Pancreas (tissue), 10 donors: ENCODE results near the gene ZSWIM5. TPM values are rescaled to one million over a fixed set of nuclear protein-coding genes. Genes with fewer than 3 reads are reported as not detected.

Experiments
- ATAC-seq, 4 donors: fragments of 200-7000 bp; cut with Tn5 transposase; one replicate each; pipeline versions ENCODE4 v1.8.0 to v1.9.1; 2020; ENCODE audit warnings: mild to moderate bottlenecking in 4 of 4, moderate library complexity in 4 of 4
- DNase-seq, 6 donors: peaks; one replicate each; pipeline ENCODE4 v3.0.0-alpha.2; 2020
- FAIRE-seq: peaks from 2 replicates; lab custom pipeline; 2012; peaks lifted over from hg19 to GRCh38; lab: Jason Lieb, UNC
- H3K27ac ChIP-seq, 4 donors: fragments of 200-600 bp; sonication (generic); 1 replicate in 3 of 4; 2 replicates in 1 of 4; pipeline versions ENCODE4 v1.5.0 to v1.8.0; 2020
- H3K27me3 ChIP-seq, 4 donors: fragments of 200-600 bp; one replicate each; pipeline ENCODE4 v1.8.0; 2021
- H3K36me3 ChIP-seq, 3 donors: fragments of 200-600 bp; sonication (generic) in 1 of 3; one replicate each; pipeline versions ENCODE4 v1.5.0 to v1.8.0; 2020 to 2021
- H3K4me1 ChIP-seq, 3 donors: fragments of 200-600 bp; one replicate each; pipeline ENCODE4 v1.8.0; 2021
- H3K4me3 ChIP-seq, 4 donors: fragments of 200-600 bp; sonication (generic) in 2 of 4; one replicate each; pipeline versions ENCODE4 v1.5.0 to v1.8.0; 2020 to 2021
- H3K9me3 ChIP-seq, 4 donors: fragments of 200-600 bp; one replicate each; pipeline ENCODE4 v1.8.0; 2021
- CTCF ChIP-seq, 4 donors: fragments of 200-600 bp; sonication (generic) in 3 of 4; IDR thresholded peaks; one replicate each; pipeline versions ENCODE4 v1.5.0 to v1.8.0; 2021; ENCODE audit warnings: antibody characterized with exemption in 4 of 4
- WGBS, 2 donors: extraction: QIAGEN DNeasy Blood & Tissue Kit; methylation state at CpG; one replicate each; pipeline ENCODE4 v1.1.7; 2013; 5-methylcytosine and 5-hydroxymethylcytosine counted together
- intact Hi-C, 3 donors: fragments of 100-400 bp; cut with DNase I; formaldehyde crosslinking; loops; one replicate each; pipeline versions ENCODE4 v1.11.1 to v1.14.2; 2022
- polyA plus RNA-seq, 2 donors: library from polyadenylated mRNA; stranded (reverse); fragments of 200-250 nt; gene quantifications; one replicate each; pipeline ENCODE4 v1.2.3, GENCODE V29; 2013
- total RNA-seq, 6 donors: library from RNA; stranded (reverse); fragmentation: NEBNext Ultra II Directional in 4 of 6; extraction: Animal tissue kit (Norgen Biotek cat#: 25700) in 4 of 6; gene quantifications; one replicate each; pipeline versions ENCODE4 v1.2.1 to v1.2.4, GENCODE V29; 2021 to 2023
- donor health status: healthy with polysubstance abuse.
- donor health status: DM: no; HTN: no; CAD: no; lungs with moderate emphysema.
- donor health status: DM: no; HTN: no; CAD: no.
- donor health status: control.
- donor health status: control.
- donor health status: Bipolar disorder and iron deficiency.
- donor health status: DM: yes; HTN: yes; CAD: no.
- donor health status: DM: no; HTN: no; CAD: no.
- donor health status: DM: no; HTN: no; CAD: no.
- donor health status: DM: yes; HTN: yes; CAD: no.

ZSWIM5 gene
- total and polyA plus RNA-seq, 8 donors, result 0.76 to 2.7 (median 2.4) TPM

- Histone ChIP-seq H3K36me3 (no peaks in the 10 kb centered on the region), H3K4me3 (no peak overlapping the region), H3K27ac (no peak overlapping the region), H3K27me3 (no peaks in the 10 kb centered on the region), H3K9me3 (no peaks in the 10 kb centered on the region), H3K4me1 (peaks cover 0 to 3% (median 0%) of the 10 kb centered on the region in 3 donors)
- intact Hi-C loops, result no loop called here
- ATAC-seq, result no peak
- FAIRE-seq, result no peak
- DNase-seq, result no peak
- TF ChIP-seq CTCF (IDR thresholded peaks at IDR 0.05), result no peak
Observed at GRCh38 chr1:45155957-45156356, 50.4 kb downstream of the ZSWIM5 start.

GRCh38 chr1:45155423-45155822 lies 51.0 kb downstream of the ZSWIM5 start:
- 92 to 95% methylated on average over 7 of the region's 7 CpGs for WGBS, 2 donors
- H3K27me3 ChIP-seq, result no peaks in the 10 kb centered on the region
- peaks cover 0 to 3% (median 0%) of the 10 kb centered on the region in 3 donors for H3K4me1 ChIP-seq
- DNase-seq (no peak), ATAC-seq (no peak), FAIRE-seq (no peak)
- no peaks in the 10 kb centered on the region for H3K9me3 ChIP-seq
- H3K27ac ChIP-seq, result no peak overlapping the region
- no peak overlapping the region for H3K4me3 ChIP-seq
- intact Hi-C loops, result no loop called here
- H3K36me3 ChIP-seq, result no peaks in the 10 kb centered on the region
- TF ChIP-seq CTCF (IDR thresholded peaks at IDR 0.05), result no peak

GRCh38 chr1:45152126-45152525 lies 54.3 kb downstream of the ZSWIM5 start:
- Histone ChIP-seq H3K27ac (no peak overlapping the region), H3K4me3 (no peak overlapping the region), H3K9me3 (no peaks in the 10 kb centered on the region), H3K4me1 (peaks cover 0 to 3% (median 0%) of the 10 kb centered on the region in 3 donors), H3K36me3 (no peaks in the 10 kb centered on the region), H3K27me3 (no peaks in the 10 kb centered on the region)
- no peak for TF ChIP-seq CTCF (IDR thresholded peaks at IDR 0.05)
- no peak for DNase-seq
- no peak for ATAC-seq
- FAIRE-seq, result no peak
- WGBS, 2 donors, result 30 to 45% methylated on average over 3 of the region's 3 CpGs
- intact Hi-C loops, result no loop called here

GRCh38 chr1:45148209-45148825 lies 58.1 kb downstream of the ZSWIM5 start:
- no peak for DNase-seq
- ATAC-seq, result no peak
- intact Hi-C loops, result no loop called here
- no peak overlapping the region for H3K4me3 ChIP-seq
- no peak for TF ChIP-seq CTCF (IDR thresholded peaks at IDR 0.05)
- no peak for FAIRE-seq
- H3K27me3 ChIP-seq, result no peaks in the 10 kb centered on the region
- H3K4me1 ChIP-seq, result peaks cover 0 to 3% (median 0%) of the 10 kb centered on the region in 3 donors
- 97 to 100% methylated on average over 1 of the region's 1 CpG for WGBS, 2 donors
- no peaks in the 10 kb centered on the region for H3K36me3 ChIP-seq
- H3K27ac ChIP-seq, result no peak overlapping the region
- no peaks in the 10 kb centered on the region for H3K9me3 ChIP-seq

GRCh38 chr1:45146833-45147232 lies 59.6 kb downstream of the ZSWIM5 start:
- ATAC-seq (no peak), DNase-seq (no peak), FAIRE-seq (no peak)
- no peaks in the 10 kb centered on the region for H3K9me3 ChIP-seq
- no peaks in the 10 kb centered on the region for H3K27me3 ChIP-seq
- peaks cover 0 to under 1% (median 0%) of the 10 kb centered on the region in 3 donors for H3K4me1 ChIP-seq
- H3K27ac ChIP-seq, result no peak overlapping the region
- WGBS, 2 donors, result 92 to 93% methylated on average over 2 of the region's 2 CpGs
- intact Hi-C loops, result no loop called here
- H3K4me3 ChIP-seq, result no peak overlapping the region
- no peaks in the 10 kb centered on the region for H3K36me3 ChIP-seq
- no peak for TF ChIP-seq CTCF (IDR thresholded peaks at IDR 0.05)
